A172 (cell line): Measurements from ENCODE around the gene SPSB3. TPM values are rescaled to one million over a fixed set of nuclear protein-coding genes. Genes with fewer than 3 reads are reported as not detected.

Experiments
- DNase-seq: peaks from one replicate; pipeline ENCODE4 v3.0.0-alpha.2; 2015; ENCODE audit warnings: low spot score
- total RNA-seq: library from RNA; depleted of rRNA; stranded (reverse); fragments of >200 nt; shearing (Covaris generic); gene quantifications from 2 replicates; pipeline ENCODE4 v1.2.3, GENCODE V29; 2014

SPSB3 gene
- total RNA-seq, 1 experiment from 2014 or later, result 36.7 TPM

GRCh38 chr16:1763521-1764511, 18.6 kb downstream of the SPSB3 start:
- DNase-seq, result no peak

DNA sequence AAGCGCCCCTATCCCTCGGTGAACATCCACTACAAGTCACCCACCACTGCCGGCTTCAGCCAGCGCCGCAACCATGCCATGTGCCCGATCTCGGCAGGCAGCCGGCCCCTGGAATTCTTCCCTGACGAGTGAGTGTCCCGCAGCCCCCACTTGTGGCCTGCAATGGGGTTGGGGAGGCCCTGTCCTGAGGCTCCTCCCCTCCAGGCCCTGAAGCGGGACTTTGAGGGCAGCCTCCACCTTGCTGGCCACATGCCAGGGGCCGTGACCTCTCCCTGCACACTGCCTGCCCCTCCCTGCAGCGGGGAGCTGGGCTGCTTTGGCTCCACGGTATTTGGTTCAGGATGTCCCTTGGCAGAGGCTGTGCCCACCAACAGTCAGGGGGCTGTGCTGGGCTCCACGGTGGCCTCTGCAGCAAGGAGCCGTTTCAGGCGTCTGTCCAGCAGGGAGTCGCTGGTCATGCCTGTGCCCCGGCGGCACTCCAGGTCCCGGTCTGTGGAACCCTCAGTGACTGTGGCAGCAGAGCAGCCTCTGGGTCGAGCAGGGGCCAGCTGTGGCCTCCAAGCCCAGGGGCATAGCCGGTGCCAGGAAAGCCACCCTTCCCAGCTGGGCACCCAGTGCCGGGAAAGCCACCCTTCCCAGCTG, 19.4 kb downstream of the SPSB3 start:
- DNase-seq, result no peak

DNA sequence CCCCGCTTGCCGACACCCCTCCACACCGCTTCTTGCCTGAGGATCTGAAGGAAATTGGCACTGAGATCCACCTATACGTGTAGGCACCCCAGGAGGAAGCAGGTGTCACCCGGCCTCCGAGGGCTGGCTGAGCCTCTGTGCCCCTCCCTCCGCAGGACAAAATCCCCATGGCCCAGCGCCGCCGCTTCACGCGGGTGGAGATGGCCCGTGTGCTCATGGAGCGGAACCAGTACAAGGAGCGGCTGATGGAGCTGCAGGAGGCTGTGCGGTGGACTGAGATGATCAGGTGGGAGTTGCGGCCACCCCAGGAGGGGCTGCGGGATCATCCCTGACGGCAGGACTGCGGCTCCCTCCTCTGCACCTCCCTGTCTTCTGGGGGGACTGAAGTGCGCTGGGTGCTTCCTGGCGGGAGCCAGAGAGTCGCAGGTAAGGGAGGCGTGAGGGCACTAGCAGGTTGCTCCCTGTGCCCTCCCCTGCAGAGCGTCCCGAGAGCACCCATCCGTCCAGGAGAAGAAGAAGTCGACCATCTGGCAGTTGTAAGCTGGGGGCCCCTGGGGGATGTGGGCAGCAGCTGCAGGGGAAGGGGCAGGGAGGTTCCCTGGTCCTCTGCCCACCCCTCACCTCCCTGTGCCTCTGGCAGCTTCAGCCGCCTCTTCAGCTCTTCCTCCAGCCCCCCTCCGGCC, 20.0 kb downstream of the SPSB3 start:
- DNase-seq, result no peak

DNA sequence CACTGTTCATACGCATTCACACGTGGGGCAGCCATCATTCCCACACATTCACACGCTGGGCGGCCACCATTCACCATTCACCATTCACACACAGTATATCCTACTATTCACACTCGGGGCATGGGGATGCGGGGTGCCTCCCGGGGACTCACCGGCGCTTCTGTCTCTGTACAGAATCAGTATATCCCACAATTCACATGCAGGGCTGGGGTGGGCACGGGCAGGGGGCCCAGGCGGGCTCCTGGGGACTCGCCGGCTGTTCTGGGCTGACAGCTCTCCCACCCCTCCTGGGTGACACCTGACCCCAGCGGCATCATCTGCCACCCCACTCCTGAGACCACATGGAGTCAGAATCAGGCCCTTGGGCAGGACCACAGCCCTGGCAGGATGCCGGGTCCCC, 20.6 kb downstream of the SPSB3 start:
- DNase-seq, result no peak

DNA sequence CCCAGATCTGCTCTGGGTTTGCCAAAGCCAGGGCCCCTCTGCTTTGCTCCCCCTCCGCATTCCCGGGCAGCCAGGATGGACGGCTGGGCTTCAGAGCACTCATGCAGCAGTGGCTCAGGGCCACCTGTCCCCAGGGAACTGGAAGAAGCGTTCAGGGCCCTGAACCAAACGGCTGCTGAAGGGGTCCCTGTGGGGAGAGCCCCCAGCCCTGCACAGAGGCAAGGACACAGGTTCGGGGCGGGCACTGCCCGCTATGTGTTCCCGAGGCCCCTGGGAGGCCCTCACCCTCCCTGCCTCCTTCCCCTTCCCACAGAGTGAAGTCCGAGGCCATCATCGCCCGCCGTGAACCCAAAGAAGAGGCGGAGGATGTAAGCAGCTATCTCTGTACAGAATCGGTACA, 21.5 kb downstream of the SPSB3 start:
- DNase-seq, result no peak

GRCh38 chr16:1759511-1759910, 22.9 kb downstream of the SPSB3 start:
- DNase-seq, result no peak

- DNase-seq, result no peak
Observed at GRCh38 chr16:1758923-1759322, 23.4 kb downstream of the SPSB3 start.

GRCh38 chr16:1757714-1758461, 24.5 kb downstream of the SPSB3 start:
- no peak for DNase-seq

DNA sequence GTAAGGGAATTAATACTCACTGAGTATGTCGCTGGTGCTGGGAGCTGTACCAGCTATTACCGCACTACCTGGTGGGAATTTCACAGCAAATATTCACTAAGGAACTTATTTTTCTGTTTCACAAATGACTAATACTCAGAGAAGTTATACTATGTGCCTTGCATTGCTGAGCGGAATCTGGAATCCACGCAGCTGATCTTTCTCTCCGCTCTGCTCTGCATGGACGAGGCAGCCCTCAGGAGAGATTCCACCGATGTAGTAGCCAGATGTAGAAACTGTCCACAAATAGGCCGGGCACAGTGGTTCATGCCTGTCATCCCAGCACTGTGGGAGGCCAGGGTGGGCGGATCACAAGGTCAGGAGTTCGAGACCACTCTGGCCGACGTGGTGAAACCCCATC, 28.2 kb downstream of the SPSB3 start:
- no peak for DNase-seq

- DNase-seq, result no peak
Observed at GRCh38 chr16:1752853-1753252, 29.5 kb downstream of the SPSB3 start.

- DNase-seq, result no peak
Observed at GRCh38 chr16:1751946-1752345, 30.4 kb downstream of the SPSB3 start.

DNA sequence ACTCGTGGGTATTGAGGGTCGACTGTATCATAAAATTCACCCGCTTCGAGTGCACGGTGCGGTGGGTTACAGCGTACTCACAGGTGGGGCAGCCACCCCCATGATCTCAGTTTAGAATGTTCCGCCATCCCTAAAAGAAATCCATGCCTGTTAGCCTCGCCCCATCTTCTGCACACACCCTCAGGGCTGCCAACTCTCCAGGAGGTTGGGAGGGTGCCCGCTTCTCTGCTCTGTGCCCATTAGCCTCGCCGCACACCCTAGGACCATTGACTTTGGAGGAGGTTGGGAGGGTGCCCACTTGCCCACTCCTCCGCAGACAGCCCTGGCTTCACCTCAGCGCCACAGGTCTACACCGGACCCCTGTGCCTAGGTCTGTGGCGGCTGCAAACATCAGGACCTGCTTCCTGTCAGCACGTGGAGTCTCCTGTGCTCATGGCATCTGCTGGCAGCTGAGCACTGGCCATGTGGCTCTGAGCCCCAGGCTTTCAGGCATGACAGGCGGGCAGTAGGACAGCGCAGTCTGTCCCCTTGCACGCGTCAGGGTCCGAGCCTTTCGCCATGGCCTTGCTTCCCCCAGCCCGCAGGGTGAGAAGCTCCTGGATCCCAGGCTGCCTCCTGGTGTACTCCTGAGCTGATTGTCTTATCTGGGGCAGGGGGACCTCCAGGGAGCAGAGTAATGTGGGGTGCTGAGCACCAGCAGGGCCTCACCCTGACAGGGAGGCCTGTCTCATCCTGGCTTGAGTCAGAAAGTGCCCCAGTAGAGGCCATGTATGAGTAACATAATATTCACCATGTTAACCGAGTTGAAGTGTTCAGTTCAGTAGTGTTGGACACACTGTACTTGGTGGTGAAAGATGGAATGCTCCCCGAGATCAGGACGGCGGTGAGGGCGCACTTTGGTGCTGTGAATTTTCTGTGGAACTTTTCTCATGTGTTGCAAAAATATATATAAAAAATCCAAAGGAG, 32.9 kb downstream of the SPSB3 start:
- DNase-seq, result no peak

DNA sequence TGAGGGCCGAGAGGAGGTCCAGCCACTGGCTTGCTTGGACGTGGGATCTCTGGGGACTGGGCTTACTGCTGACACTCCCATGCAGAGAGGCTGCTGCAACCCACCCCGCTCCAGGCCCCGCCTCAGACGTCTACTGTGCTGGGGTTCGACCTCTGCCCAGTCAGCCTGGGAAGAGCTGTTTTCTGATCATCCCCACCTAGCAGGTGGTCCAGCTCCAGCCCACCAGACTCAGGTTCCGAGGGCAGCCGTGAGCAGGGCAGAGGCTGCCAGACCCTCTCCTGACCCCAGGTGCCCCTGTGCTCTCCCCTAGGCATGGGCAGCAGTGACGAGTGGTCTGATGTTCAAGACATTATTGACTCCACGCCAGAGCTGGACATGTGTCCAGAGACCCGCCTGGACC, 34.4 kb downstream of the SPSB3 start:
- DNase-seq, result no peak

GRCh38 chr16:1746693-1747195, 35.6 kb downstream of the SPSB3 start:
- peak; percentile 55 for DNase-seq

DNA sequence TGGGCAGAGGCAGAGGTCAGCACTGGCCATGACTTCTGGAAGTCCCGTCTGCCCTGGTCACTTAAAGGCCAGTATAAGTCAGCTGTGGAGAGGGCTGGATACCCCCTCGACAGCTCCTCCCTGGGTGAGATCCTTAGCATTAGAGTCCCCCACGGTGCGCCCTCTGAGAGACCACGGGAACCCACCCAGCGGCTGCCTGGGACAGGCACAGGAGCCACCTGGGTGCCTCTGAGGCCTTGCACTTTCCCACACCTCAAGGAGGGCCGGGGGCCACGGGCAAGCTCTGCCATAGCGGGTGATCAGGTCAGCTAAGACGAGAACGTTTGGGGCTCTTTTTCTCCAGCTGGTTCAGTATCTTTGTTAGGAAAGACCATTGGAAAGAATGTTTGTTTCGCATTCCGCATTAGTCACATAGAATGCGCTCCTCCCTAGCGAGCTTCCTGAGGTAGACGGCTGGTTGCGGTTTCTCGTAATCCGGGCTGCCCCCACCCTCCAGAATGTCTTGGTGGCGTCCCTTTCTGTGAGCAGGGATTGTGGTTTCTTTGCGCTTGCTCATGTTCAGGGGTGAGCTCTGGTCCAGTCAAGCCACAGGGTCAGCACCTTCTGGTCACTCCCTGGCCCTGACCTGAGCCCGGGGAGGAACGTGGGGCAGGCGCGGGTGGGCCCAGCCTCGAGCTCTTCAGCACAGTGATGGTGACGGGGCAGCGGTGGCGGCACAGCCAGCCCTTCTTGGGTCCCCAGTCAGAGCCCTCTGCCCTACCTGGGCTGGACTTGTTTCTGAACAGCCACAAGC, 36.3 kb downstream of the SPSB3 start:
- DNase-seq, result peak; percentile 99

- peak; percentile 86 for DNase-seq
Observed at GRCh38 chr16:1745181-1745899, 37.0 kb downstream of the SPSB3 start.

DNA sequence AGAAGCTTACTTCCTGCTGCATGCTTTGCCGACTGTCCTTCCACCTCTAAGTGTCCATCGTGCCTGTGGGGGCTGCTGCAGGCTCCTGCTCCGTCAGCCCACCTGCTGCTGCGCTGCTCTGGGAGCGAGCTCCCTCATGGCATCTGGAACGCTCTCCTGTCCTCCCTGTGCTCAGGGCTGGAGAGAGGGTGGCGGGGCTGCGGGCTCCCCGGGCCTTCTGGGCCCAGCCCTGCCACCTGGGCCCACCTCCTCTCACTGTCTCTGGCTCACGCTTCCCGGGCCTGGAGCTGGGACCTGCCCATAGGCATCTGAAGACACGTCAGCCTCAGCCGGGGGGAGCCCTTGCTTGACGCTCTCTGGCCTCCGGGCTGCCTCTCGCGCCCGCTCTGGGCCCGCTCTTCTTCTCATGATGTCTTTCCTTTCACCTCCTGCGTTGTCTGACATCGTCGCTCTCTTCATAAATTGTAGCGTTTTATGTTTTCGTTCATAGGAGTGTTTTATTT, 38.0 kb downstream of the SPSB3 start:
- DNase-seq, result no peak
